HG02840 (cell line): ENCODE measurements around the gene ETAA1.

Source experiments
- ATAC-seq: cut with Tn5 transposase; IDR thresholded peaks from one replicate; pipeline ENCODE4 v1.9.1; 2021; ENCODE audit warnings: mild to moderate bottlenecking, moderate library complexity, moderate number of reproducible peaks; ENCODE audit not compliant: unreplicated experiment, low FRiP score

Gene ETAA1

GRCh38 chr2:67397143-67397986, at the start of gene ETAA1:
ETAA1 (plus strand) TSS chr2:67397333; CDS start chr2:67397449, 116 bp downstream.
- peak; percentile 100 for ATAC-seq

- ATAC-seq, result no peak
Observed at GRCh38 chr2:67366832-67367412, 30.2 kb upstream of the ETAA1 start.

GRCh38 chr2:67374481-67374880, 22.7 kb upstream of the ETAA1 start:
- no peak for ATAC-seq

- ATAC-seq, result no peak
Observed at GRCh38 chr2:67374949-67375348, 22.2 kb upstream of the ETAA1 start.

- ATAC-seq, result no peak
Observed at GRCh38 chr2:67378555-67378954, 18.6 kb upstream of the ETAA1 start.

GRCh38 chr2:67379048-67379447, 18.1 kb upstream of the ETAA1 start:
- no peak for ATAC-seq

- ATAC-seq, result no peak
Observed at GRCh38 chr2:67384123-67384822, 12.9 kb upstream of the ETAA1 start.

GRCh38 chr2:67388680-67389079, 8.5 kb upstream of the ETAA1 start:
- ATAC-seq, result no peak

- ATAC-seq, result no peak
Observed at GRCh38 chr2:67389286-67389685, 7.8 kb upstream of the ETAA1 start.

- no peak for ATAC-seq
Observed at GRCh38 chr2:67389788-67390187, 7.3 kb upstream of the ETAA1 start.

- ATAC-seq, result no peak
Observed at GRCh38 chr2:67393237-67393636, 3.9 kb upstream of the ETAA1 start.

- ATAC-seq, result no peak
Observed at GRCh38 chr2:67394734-67395133, 2.4 kb upstream of the ETAA1 start.

- ATAC-seq, result no peak
Observed at GRCh38 chr2:67399144-67399543, 2.0 kb downstream of the ETAA1 start.

- ATAC-seq, result no peak
Observed at GRCh38 chr2:67399831-67400489, 2.8 kb downstream of the ETAA1 start.

- ATAC-seq, result no peak
Observed at GRCh38 chr2:67400560-67401485, 3.7 kb downstream of the ETAA1 start.

- no peak for ATAC-seq
Observed at GRCh38 chr2:67408346-67408745, 11.2 kb downstream of the ETAA1 start.

GRCh38 chr2:67412424-67412823, 15.3 kb downstream of the ETAA1 start:
- ATAC-seq, result no peak

- no peak for ATAC-seq
Observed at GRCh38 chr2:67414867-67415266, 17.7 kb downstream of the ETAA1 start.

- ATAC-seq, result no peak
Observed at GRCh38 chr2:67416136-67416535, 19.0 kb downstream of the ETAA1 start.

- ATAC-seq, result no peak
Observed at GRCh38 chr2:67423489-67423888, 26.4 kb downstream of the ETAA1 start.
